ENCODE data around the gene CCT7.

GRCh38 chr2:73291093-73291460 is 57.0 kb downstream of the CCT7 start:
- TF ChIP-seq CTCF (conservative IDR thresholded peaks at IDR 0.05; ENCODE audit: low read depth, low read length) (no peak), EZH2 (IDR thresholded peaks at IDR 0.05; ENCODE audit: low read length, unreplicated experiment) (no peak)

All from PC-3 (cell line).